T-helper 2 cell (primary cell): ENCODE data around the gene TNFRSF1B.
A peak's percentile ranks its signal among the peaks of the same experiment; 100 is the strongest.

Experiments
- DNase-seq, 5 experiments: peaks; one replicate each; pipeline versions ENCODE4 v3.0.0 to v3.0.0-alpha.2; 2012 to 2022

TNFRSF1B gene

DNA sequence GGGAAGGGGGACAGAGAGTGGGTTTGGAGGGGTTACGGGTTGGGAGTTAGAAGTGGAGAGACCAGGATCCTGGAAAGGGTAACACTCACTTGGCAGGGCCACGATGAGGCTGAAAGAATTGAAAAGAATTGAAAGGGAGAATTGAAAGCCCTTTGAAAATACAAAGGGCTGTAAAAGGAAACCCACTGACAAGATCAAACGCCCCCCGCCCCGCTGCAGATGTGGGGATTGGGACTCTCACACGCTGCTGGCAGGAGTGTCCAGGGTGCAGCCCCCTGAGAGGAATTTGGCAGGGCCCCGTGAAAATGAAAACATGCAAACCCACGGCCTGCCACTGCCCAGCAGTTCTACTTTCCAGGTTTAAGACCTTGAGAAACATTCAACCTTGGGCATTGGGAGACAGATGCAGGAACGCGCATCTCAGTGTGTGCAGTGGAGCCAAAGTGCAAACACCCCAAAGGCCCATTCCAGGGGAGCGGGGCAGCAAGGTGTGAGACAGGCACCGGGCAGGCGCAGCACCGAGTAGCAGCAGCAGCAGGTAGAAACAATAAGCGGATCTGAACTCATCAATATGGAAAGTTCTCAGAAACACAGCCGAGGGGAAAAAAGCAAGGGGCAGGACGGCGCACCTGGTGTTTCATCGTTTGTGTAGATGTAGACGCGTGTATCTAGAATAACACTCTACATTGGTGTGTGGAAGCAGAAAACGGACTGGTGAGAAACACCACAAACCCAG, 8.3 kb upstream of the TNFRSF1B start:
- DNase-seq = no peak

DNA sequence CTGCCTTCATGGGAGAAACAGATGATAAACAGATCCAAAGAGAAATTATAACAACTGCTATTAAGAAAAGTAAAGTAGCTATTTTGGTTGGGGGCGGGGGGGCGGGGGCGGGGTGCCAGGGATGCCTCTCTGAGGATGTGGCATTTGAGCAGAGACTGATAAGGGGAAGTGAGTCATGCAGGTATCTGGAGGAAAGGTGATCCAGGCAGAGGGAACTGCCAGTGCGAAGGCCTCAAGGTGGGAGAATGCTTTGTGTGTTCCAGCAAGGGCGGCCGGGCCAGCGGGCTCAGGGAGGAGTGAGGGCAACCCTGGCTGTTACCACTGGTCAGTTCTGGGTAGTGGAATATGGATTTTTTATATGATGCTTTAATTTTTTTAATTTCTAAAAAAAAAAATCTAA, 7.0 kb upstream of the TNFRSF1B start:
- peak in 3 of 5 experiments; percentile 39 to 86 (median 39) for DNase-seq

GRCh38 chr1:12161324-12161661, 5.5 kb upstream of the TNFRSF1B start:
- DNase-seq = peak in 1 of 5 experiments; percentile 56

DNA sequence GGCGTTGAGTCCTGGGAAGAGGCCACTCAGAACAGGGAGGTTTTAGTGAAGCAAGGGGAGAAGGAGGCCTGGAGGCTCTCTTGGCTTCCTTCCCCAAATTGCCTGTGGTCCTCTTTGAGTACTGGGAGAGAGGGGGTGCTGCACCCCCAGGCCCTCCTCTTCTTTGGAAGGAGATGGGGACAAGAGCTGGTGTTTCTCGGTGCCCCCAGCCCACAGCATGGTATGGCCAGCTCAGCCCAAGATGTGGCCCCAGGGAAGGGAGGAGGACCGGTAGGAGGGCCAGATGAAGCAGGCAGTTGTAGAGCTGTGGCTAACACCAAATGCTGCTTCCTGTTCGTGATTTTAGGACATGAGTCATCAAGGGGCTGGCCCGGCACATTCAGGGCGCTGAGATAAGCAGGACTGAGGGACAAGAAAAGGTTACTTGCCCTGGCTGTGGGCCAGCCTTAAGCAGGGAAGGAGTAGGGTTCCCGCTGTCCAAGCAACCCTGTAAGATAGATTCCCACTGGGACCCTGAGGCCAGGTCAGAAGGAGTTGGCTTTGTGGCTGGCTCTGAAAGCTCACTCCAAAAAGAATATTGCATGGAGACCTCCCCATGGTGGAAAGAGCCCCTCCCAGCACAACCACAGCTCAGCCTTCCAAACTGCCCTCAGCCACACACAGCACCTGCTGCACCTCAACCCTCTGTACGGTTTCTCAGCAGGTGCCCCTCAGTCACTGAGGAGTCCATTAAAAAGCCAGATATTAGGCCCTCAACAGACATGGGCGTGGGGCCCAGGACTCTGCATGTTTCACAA, 4.9 kb upstream of the TNFRSF1B start:
- DNase-seq = peak in 4 of 5 experiments; percentile 56 to 96 (median 72)

DNA sequence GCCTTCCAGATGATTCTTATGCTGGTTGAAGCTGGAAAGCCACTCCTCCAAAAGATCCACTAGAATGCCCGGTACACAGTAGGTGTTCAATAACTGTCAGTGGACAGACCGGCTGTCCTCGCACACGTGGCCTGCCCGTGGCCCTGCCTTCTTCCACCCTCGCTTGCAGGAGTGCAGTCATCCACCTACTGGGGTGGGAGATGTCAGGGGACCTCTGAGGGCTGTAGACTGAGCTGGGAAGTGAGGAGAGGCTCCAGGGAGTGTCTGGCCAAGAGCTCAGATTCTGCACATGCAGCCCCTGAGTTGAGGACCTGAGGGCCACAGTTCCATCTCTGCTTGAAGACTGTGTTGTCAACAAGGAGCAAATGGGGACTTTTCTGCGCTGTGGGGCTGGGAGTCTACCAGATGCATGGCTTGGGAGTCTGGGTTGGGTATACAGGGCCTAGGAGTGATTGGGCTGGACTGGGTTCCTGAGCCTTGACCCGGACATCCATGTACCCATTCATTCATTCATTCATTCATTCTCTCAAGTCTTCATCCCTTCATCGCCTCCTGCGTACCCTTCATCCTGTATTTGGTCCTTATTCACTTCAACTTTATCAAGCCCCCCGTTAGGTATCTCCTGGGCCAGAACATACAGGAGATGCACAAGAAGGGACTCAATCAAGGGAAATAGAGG, 4.2 kb upstream of the TNFRSF1B start:
- no peak for DNase-seq

DNA sequence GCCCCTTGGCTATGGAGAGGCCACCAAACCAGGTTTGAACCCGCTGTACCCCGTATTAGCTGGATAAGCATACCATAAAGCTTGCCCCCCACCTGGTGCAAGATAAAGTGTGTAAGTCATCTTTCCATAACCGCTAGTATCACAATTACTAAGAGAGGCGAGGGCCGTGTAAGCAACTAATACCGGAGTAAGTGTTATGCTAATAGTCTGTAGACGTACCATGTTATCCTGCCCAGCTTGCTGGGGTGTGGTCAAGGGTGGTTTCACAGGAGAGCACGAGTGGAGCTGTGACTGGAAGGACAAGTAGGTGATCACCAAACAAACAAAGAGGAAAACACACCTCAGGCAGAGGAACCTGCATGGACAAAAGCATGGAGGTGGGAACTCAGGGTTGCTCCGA, 3.6 kb upstream of the TNFRSF1B start:
- peak in 1 of 5 experiments; percentile 78 for DNase-seq

- DNase-seq = no peak
Measured at GRCh38 chr1:12164210-12164609, 2.6 kb upstream of the TNFRSF1B start.

DNA sequence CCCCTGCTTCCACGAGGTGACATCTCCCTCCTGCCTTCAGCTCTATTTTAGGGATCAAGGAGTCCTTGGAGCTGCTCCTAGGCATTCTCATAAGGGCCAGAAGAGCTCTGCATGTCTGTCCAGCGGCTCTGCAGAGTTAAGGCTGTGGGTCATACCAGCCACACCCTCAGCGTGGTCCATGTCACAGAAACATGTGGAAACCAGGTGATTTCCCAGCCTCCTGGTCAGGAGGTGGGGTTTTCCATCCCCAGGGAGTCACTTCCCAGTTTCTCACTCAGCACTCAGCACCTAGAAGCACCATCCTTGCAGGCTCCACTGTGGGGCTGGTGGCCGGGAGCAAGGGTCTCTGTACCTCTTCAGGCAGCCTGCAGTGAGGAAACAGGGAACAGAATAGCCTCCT, 1.4 kb upstream of the TNFRSF1B start:
- DNase-seq = no peak

DNA sequence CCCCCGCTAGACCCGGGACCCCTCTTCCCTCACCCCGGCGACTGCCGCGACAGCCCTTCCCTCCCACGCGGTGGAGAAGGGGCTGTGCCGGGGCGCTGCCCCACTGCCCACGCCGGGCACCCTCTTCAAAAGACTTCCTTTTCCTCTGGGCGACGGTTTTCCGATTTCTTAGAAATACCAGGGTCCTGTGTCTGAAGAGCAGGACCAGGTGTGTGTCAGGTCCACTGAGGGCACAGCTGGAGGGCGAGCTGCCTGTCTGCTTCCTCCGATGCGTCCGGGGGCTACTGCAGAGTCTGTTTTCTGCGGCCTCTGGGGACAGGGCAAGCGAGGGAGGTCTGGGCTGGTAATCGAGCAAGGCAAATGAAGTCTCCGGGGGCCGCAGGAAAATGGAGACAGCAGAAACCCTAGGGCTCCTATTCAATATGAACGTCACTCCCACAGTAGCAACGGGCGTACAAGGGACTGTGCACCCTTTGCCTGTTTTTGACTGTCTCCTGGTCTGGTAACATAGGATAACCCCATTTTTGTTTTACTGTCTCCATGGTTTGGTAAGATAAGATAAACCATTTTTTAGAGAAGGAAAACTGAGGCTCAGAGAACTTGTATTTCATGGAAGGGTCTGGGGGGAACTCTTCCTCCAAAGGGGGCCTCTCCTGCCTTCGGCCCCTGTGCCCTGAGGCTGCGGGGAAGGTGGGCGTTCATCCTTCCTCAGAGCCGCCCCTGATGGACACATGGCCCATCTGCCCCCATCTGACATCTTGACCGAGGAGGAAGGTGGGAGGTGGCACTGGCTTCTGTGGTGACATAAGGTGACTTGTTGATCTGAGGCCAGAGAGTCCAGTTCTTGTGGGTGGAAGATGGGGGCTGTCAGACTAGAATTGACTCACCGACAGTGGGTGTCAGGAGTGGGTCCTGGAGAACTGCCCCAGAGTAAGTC, 970 bp downstream of the TNFRSF1B start:
- DNase-seq = no peak

DNA sequence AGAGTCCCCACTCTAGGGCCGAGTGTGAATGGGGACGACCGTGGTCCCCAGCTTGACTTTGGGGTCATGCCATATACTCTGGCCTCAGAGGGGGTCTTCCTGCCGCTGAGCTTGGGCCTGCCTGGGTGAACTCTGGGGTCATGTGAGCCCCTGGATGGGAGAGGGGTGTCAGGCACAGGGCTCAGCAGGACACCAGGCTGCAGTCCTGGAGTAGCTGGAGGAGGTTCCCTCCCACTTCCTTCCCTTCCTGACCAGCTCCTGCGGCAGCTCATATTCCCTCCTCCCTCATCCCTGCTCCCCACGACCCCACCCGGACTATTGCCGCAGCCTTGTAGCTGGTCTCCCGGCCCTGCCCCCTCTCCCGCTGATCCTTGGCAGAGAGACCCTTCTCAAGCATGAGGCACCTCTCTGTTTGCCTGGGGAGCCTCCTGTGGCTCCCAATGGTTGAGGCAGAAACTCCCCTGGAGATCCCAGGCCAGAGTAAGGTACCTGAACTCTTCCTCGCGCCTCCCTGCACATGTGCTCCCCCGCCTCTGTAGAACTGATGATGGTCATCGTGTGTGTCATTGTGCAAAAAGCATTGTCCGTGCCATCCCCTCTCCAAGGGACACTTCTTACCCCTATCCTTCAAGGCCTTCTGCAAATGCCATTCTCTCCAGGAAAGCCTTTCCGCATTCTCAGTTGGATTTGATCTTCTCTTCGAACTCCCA, 1.8 kb downstream of the TNFRSF1B start:
- DNase-seq = no peak

- no peak for DNase-seq
Measured at GRCh38 chr1:12169442-12170135, 2.8 kb downstream of the TNFRSF1B start.

- no peak for DNase-seq
Measured at GRCh38 chr1:12170263-12170671, 3.5 kb downstream of the TNFRSF1B start.

DNA sequence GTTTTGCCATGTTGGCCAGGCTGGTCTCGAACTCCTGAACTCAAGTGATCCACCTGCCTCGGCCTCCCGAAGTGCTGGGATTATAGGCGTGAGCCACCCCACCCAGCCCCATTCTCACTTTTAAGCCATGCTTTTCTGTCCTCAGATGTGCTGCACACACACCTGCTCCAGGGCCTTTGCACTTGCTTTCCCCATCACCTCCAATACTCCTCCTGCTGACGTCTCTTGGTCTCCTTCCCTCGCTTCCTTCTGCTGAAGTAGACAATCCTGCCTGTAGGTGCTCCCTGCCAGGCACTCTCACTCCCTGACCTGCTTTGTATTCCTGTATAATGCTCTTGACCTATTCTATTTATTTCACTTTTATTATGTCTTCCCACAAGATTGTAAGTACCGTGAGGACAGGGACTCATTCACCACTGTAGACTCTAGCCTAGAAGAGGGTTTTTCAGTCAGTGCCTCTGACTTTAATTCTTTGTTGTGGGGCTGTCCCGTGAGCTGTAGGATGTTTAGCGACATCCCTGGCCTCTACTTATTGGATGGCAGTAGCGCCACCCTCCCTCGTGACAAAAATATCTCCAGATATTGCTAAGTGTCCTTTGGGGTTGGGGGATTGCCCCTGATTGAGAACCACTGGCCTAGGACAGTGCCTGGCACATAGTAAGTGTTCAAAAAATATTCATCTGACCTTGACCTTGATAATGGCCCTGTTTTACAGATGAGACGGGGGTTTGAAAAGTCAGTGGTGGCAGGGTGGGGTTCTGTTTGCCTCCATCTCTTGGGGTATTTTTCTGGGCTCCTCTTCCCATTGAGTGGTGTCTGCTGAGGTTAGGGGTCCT, 4.6 kb downstream of the TNFRSF1B start:
- peak in 3 of 5 experiments; percentile 30 to 57 (median 40) for DNase-seq

DNA sequence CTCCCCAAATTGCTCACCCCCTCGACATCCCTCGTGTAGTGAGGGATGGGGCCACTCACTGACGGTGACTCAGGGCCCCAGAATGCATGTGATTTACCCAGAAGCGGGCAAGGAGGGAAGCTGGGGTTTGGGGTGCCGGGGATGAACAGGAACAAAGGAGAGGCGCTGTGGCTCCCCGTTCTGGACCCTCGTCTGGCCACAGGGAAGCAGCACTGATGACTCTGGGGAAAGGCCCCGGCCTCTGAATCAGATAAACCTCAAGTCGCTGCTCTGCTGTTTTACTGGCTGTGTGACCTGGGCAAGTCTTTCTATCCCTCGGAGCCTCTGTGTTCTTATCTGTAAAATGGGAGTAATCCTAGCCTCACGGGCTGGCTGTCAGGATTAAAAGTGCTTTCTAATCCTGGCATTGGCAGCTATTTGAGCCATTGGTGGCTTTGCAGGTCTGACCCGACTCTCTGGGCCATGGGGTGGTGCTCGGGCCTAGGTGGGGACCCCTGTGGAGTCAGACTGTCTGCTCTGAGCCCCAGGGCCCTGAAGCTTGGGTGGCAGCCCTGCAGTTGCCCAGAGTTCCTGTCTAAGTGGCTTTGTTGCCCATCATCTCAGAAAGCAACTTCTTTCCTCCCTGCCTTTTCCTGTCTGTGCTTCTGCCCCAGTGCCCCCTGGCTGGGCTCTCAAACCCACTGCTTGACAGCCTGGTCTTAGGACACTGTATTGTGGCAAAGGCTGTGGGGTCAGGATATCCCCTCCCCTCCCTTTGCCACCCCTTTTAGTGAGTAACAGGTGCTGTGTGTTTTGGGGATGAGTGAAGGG, 5.5 kb downstream of the TNFRSF1B start:
- peak in 3 of 5 experiments; percentile 34 to 44 (median 40) for DNase-seq

GRCh38 chr1:12173041-12173509, 6.3 kb downstream of the TNFRSF1B start:
- DNase-seq = peak in 1 of 5 experiments; percentile 20

GRCh38 chr1:12173631-12174121, 6.9 kb downstream of the TNFRSF1B start:
- DNase-seq = peak; percentile 61 to 99 (median 88)

DNA sequence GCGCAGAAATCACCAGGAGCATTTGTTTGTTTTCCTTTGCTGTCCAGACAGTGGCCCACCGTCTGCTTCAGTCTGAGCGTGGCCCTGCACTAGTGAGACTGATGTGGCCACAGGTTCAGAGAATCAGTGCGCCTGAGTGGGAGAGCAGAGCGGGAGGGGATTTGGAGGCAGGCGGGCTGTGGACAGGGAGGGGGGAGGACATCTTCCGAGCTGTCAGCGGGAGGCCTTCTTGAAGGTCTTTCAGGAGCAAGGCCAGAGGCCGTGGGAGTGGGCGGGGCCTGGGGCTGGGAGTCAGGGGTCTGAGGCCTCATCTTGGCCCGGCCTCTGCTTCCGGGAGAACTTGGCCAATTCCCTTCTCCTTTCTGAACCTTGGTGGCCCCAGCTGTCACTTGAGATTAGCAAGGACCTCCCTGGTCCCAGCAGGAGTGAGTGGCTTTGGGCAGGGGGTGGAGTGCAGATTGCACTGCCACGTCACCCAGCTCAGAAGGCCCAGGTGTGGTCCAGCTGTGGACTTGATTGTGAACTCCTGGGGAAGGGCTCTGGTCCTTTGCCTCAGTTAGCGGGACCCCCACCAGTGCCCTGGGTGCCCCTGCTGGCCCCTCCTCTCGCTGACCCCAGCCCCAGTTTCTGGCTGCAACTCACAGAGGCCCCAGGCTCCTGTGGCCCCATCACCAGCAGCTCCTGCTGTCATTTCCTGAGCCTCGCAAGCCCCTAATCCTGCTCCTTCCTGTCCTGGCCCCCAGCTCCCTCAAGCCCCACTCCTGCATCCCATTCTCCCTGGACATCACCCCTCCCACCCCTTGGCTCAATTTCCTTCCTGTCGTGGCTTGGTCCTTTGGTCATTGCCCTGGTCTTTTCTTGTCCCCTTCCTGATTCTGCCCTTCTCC, 8.4 kb downstream of the TNFRSF1B start:
- no peak for DNase-seq
